ENCODE measurements around the gene SERPINH1. TPM values are rescaled to one million over a fixed set of nuclear protein-coding genes. Genes with fewer than 3 reads are reported as not detected.
A peak's percentile ranks its signal among the peaks of the same experiment; 100 is the strongest.

The SERPINH1 gene
- total RNA-seq, 1 experiment from 2014 or later = 638 TPM

DNA sequence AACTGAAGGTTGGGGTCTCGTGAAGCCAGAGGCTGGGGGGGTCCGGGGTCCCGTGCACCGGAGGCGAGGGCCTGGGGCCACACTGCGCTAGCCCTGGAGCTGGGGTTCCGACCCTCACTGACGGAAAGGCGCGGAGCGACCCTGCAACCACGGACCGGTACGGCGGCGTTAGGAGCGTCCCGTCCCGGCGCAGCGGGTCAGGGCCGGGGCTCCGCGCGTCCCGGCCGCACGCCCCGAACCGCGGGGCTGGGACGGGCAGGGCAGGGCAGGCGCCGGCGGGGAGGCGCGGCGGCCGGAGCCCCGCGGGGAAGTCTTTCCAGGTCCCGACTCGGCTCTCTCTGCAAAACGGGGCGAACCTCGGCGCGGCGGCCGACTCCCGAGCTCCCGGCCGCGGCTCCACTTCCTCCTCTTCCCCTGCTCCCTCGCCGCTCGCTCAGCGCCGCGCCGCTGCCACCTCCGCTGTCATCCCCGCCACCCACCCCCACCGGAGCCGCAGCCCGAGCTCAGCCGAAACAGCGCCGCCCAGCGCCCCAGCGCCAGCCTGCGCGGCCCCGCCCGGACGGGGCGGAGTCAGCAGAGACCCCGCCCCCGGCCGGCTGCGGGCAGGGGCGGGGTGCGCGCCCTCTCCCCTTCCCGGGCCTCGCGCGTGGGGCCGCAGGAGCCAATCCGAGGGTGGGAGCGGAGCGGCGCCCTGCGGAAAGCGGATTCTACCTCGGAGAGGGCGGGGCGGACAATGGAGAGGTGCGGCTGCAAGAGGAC, 36.4 kb upstream of the SERPINH1 start, which contains the start of gene GDPD5:
Gene GDPD5, minus strand, starts transcription at position 509 of the 759 bp plus-strand sequence. CDS start 48,206 bp downstream, outside the sequence.
- Histone ChIP-seq H3K27me3 (ENCODE audit: control insufficient read depth, insufficient read depth, low read length) (peaks cover 28% of the 10 kb centered on the region), H3K4me3 (ENCODE audit: insufficient read depth, low read depth, low read length) (peak within 1 kb of the TSS; percentile 80), H3K36me3 (replicated peaks; ENCODE audit: control insufficient read depth, insufficient read depth, low read length) (no peaks in the 10 kb centered on the region)
- DNase-seq = peak; percentile 99

DNA sequence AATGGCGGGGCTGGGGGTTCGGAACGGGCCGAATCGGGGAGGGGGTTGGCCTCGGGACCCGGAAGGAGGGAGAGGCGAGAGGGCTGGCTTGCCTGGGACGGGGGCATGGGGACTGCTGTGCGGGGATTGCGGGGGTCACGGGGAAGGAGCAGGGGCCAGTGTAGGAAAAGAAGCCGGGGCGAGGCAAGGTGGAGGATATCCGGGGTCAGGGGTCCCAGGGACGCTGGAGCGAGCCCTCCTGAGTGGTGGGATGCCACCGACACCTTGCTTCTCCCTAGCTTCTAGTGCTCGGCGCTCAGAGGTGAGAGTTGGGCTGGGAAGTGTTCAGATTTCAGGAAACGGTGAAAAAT, 35.9 kb upstream of the SERPINH1 start:
- Histone ChIP-seq H3K4me3 (ENCODE audit: insufficient read depth, low read depth, low read length) (peak overlapping the region; percentile 80), H3K27me3 (ENCODE audit: control insufficient read depth, insufficient read depth, low read length) (peaks cover 28% of the 10 kb centered on the region), H3K36me3 (replicated peaks; ENCODE audit: control insufficient read depth, insufficient read depth, low read length) (no peaks in the 10 kb centered on the region)
- DNase-seq = no peak

DNA sequence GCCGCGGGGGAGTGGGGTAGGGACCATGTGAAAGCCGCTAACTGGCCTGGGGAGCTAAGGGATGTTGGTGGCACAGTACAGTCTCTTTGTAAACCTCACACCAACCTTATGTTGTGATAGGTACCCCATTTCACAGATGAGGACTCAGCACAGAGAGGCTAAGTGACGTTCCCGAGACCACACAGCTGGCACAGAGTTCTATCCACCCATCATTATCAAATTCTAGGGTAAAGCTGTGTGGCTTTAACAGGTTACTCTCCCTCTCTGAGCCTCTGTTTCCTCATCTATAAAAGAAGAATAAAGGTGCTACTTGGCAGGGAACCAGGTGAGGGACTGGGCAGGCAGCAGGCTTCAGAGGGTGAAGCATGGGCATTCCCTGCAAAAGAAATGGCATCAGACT, 34.9 kb upstream of the SERPINH1 start:
- Histone ChIP-seq H3K4me3 (ENCODE audit: insufficient read depth, low read depth, low read length) (no peak overlapping the region), H3K36me3 (replicated peaks; ENCODE audit: control insufficient read depth, insufficient read depth, low read length) (no peaks in the 10 kb centered on the region)

DNA sequence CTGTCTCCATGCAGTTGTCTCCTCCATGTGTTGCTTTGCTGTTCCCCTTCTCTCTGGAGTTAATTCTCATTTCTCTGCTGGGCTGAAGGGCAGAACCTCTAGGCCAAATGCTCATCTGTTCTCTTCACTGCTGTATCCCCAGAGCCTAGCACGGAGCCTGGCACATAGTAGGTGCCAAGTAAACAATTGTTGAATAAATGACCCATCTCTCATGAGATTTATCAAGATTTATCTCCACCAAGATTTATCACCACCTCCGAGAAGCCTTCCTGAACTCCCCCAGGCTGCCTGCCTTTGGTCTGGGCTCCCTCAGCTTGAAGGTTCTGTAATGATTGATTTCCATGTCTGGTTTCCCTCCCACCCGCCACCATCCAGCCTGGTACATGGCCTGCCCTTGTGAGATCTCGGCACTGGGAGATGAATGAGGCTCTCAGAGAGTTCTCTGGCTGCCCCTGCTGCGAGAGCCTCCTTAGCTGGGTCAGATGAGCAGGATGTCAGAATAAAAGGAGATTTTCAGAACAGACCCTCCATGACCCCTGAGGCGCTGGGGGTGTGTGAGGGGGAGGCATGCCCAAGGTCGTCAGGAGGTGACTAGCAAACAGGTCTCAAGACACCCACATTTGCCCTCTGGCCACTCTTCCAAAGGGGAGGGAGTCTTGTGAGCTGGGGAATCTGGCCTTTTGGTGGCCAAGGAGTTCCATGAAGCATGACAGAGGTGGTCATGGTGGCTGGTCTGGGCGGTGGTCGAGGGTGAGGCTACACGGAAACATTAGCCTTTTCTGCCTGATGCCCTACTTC, 33.9 kb upstream of the SERPINH1 start:
- peaks cover 25% of the 10 kb centered on the region for H3K27me3 ChIP-seq (ENCODE audit: control insufficient read depth, insufficient read depth, low read length)
- no peaks in the 10 kb centered on the region for H3K36me3 ChIP-seq (replicated peaks; ENCODE audit: control insufficient read depth, insufficient read depth, low read length)
- DNase-seq = no peak
- H3K4me3 ChIP-seq (ENCODE audit: insufficient read depth, low read depth, low read length) = no peak overlapping the region

More for the DNA sequence above, 34.9 kb upstream of the SERPINH1 start:
- peaks cover 28% of the 10 kb centered on the region for H3K27me3 ChIP-seq (ENCODE audit: control insufficient read depth, insufficient read depth, low read length)
- no peak for DNase-seq

DNA sequence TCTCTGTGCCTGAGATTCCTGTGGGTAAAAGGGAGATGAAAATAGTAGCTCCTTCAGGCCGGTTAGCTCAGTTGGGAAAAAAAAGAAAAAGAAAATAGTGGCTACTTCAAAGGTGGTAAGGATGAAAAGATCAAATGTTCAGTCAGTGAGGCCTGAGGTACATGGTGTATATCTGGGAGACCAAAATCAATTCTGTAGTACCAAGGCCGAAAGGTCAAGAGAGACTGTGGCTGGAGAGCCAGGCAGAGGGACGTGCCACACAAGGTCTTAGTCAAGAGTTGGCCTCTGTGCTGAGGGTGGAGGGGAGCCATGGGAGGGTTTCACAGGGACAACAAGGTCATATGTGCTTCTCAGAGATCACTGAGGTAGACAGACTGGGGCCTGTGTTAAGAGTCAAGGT, 31.5 kb upstream of the SERPINH1 start:
- peaks cover 2% of the 10 kb centered on the region; the same call in 1 of the 2 replicates for H3K27me3 ChIP-seq (ENCODE audit: control insufficient read depth, insufficient read depth, low read length)
- H3K36me3 ChIP-seq (replicated peaks; ENCODE audit: control insufficient read depth, insufficient read depth, low read length) = no peaks in the 10 kb centered on the region
- H3K4me3 ChIP-seq (ENCODE audit: insufficient read depth, low read depth, low read length) = no peak overlapping the region
- no peak for DNase-seq

DNA sequence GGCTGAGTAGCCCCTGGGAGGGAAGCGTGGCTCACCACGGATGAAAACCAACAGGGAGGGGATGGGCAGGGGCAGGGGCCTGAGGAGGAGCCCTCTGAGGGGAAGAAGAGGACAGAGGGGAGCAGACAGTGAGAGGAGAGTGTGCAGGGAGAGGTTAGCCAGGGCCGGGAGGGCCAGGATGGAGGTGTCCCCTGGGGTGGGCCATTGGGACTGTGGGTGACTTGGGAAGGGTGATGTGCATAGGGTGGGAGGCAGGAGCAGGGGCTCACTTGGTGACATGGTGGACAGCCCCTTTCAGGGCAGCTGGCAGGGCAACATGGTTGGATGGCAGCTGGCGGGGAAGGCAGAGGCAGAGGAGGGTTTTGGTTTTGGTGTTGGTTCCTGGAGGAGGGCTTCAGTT, 30.7 kb upstream of the SERPINH1 start:
- H3K27me3 ChIP-seq (ENCODE audit: control insufficient read depth, insufficient read depth, low read length) = peaks cover 1% of the 10 kb centered on the region; the same call in 1 of the 2 replicates
- no peaks in the 10 kb centered on the region for H3K36me3 ChIP-seq (replicated peaks; ENCODE audit: control insufficient read depth, insufficient read depth, low read length)
- H3K4me3 ChIP-seq (ENCODE audit: insufficient read depth, low read depth, low read length) = no peak overlapping the region
- no peak for DNase-seq

DNA sequence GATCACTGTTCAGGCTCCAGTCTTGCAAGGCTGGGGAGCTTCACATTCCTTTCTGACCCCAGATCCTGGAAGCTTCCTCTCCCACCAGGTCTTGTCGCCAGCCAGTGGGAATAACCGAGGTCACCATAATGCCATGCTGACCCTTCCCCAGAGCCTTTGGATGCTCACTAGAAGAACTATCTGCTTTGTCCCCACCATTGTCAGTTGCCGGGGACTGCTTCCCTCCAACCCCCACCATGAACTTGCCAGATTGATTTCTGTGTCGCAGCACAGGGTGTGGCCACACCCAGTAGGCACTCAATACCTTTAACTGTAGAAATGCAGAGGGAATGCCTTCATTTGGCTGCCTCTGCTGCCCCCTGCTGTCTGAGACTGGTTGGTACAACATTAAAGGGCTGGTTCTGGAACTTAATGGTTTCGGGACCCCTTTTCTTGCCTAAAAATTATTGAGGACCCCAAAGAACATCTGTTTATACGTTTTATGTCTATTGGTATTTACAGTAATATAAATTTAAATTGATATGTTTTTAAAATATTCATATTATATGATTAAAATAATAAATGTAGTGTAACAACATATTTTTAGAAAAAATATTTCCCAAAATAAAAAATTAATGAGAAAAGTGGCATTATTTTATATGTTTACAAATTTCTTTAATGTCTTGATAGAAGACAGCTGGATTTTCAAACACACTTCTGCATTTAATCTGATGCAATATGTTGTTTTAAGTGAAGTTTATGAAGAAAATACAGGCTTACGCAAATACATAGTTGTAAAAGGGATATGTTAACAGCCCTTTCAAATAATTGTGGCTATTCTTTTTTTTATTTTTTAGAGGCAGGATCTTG, 29.6 kb upstream of the SERPINH1 start:
- DNase-seq = peak; percentile 86
- H3K36me3 ChIP-seq (replicated peaks; ENCODE audit: control insufficient read depth, insufficient read depth, low read length) = no peaks in the 10 kb centered on the region
- no peaks in the 10 kb centered on the region for H3K27me3 ChIP-seq (ENCODE audit: control insufficient read depth, insufficient read depth, low read length)
- no peak overlapping the region for H3K4me3 ChIP-seq (ENCODE audit: insufficient read depth, low read depth, low read length)

DNA sequence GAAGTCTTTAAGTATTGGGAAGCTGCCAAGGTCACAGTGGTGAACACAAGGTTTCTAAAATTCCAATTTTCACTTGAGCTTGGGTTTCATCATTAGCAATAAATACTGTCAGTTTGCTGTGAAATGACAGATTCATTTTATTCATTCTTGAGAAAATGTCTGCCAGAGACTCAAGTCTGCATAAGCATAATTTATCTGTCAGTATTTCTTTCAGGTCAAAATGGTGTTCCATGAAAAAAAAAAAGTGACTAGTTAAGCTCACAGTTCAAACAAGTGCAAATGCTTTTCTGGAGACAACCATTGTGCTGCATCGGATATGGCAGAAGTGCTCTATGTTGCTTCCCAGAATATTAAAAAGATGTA, 28.2 kb upstream of the SERPINH1 start:
- Histone ChIP-seq H3K27me3 (ENCODE audit: control insufficient read depth, insufficient read depth, low read length) (0 out of 2 replicates have a peak, but pooled peaks cover 1% of the 10 kb centered on the region), H3K4me3 (ENCODE audit: insufficient read depth, low read depth, low read length) (no peak overlapping the region), H3K36me3 (replicated peaks; ENCODE audit: control insufficient read depth, insufficient read depth, low read length) (no peaks in the 10 kb centered on the region)
- DNase-seq = no peak

DNA sequence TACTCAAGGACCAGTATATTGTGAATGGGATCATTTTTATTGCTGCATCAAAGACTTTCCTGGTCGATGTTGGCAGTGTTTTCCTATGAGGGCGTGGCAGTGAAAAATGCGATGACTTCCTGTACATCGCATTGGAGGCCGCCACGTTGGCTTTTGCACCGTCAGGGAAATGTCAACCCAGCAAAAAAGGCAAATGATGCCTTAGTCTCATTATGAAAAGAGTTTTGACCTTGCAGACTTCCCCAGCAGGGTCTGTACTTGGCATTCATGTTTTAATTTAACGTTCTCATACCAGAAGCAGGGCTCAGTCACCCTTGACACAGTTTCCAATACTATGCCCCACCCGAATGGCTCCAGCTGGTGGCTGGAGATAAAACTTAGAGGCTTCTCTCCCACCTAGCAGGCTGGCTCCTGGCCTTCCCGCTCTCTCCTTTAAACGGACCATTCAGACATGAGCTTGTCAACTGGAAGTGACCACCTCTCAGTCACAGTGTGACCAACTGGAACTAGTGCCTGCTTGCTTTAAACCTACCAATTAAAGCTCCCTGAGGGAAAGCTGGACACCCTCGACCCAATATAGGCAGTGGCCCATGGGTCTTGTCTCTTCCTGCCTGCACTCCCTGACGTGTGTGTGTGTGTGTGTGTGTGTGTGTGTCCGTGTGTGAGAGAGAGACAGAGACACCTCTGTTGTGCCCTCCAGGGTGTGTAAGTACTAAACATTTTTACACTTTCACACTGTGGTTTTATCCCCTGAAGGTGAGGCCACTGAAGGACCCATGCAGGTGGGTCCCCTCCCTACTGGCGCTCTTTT, 27.6 kb upstream of the SERPINH1 start:
- 0 out of 2 replicates have a peak, but pooled peaks cover 1% of the 10 kb centered on the region for H3K27me3 ChIP-seq (ENCODE audit: control insufficient read depth, insufficient read depth, low read length)
- H3K4me3 ChIP-seq (ENCODE audit: insufficient read depth, low read depth, low read length) = no peak overlapping the region
- no peaks in the 10 kb centered on the region for H3K36me3 ChIP-seq (replicated peaks; ENCODE audit: control insufficient read depth, insufficient read depth, low read length)
- DNase-seq = no peak

DNA sequence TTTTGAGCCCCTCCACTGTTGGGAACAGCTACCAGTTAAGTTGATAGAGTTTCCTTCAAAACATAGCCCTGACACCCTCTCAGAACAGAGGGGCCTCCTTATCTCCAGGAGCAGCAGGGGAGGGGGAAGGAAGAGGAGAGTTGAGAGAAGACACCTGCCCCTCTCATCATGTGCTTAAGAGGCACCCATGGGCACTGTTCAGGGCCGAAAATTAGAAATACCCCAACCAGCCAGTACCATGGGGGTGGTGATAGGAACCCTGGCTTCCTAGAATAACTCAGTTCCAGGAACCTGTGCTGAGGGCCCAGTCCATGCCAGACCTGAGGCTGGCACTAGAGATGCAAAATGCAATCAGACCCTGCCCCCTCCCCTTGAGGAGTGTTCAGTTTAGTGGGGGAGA, 27.0 kb upstream of the SERPINH1 start:
- no peak for DNase-seq
- H3K36me3 ChIP-seq (replicated peaks; ENCODE audit: control insufficient read depth, insufficient read depth, low read length) = no peaks in the 10 kb centered on the region

DNA sequence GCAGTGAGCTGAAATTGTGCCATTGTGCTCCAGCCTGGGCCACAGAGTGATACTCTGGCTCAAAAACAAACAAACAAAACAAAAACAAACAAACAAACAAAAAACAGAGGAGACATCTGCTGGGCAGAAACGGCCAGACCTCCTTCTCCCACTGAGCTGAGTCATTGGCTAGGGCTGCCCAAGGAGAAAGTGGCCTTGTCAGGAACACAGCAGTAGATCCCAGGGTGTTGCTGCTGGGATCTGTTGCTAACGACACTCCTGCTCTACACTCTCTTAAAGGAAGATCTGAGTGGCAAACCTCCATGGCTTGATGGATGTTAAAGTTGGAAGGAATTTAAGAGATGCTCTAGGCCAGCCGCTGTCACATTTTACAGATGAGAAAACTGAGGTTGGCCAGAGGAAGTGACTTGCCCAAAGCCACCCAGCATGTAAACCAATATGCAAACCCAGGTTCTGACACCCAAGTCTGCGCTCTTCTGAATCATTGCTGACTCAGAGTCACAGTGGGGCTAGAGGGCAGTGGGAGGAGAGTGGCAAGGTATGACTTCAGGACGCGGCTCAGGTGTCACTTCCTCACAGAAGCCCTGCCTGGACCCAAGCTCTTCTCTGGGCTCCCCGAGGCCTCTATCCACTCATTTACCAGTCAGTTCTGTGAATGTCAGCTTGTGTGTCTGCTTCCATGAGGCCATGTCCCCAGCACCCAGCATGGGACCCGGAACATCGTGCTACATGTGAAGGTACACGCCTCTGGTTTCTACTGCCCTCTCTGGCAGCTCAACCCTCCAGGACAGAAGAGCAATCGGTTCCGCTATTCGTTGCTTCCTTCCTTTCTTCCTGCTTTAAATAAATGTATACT, 25.0 kb upstream of the SERPINH1 start:
- Histone ChIP-seq H3K36me3 (replicated peaks; ENCODE audit: control insufficient read depth, insufficient read depth, low read length) (no peaks in the 10 kb centered on the region), H3K27me3 (ENCODE audit: control insufficient read depth, insufficient read depth, low read length) (0 out of 2 replicates have a peak, but pooled peaks cover 1% of the 10 kb centered on the region), H3K4me3 (ENCODE audit: insufficient read depth, low read depth, low read length) (no peak overlapping the region)
- no peak for DNase-seq

More for the DNA sequence above, 27.0 kb upstream of the SERPINH1 start:
- H3K27me3 ChIP-seq (ENCODE audit: control insufficient read depth, insufficient read depth, low read length) = 0 out of 2 replicates have a peak, but pooled peaks cover 1% of the 10 kb centered on the region
- H3K4me3 ChIP-seq (ENCODE audit: insufficient read depth, low read depth, low read length) = no peak overlapping the region

DNA sequence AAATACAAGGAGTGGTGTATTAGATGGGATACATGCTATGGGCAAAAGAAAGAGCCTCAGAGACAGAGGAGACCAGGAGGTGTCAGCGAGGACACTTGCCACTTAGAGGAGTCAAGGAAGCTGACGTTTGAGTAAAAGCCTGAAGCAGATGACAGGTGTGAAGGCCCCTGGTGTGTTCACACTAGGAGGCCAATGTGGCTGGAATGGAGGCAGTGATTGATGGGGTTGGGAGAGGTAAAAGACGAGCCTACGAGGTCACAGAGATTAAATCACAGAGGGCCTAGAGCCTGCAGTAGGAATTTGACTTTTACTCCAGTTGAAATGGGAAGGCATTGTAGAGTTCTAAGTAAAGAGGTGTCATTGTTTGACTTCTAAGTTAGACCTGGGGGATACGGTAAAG, 24.3 kb upstream of the SERPINH1 start:
- no peak overlapping the region for H3K4me3 ChIP-seq (ENCODE audit: insufficient read depth, low read depth, low read length)
- H3K27me3 ChIP-seq (ENCODE audit: control insufficient read depth, insufficient read depth, low read length) = 0 out of 2 replicates have a peak, but pooled peaks cover 1% of the 10 kb centered on the region
- no peak for DNase-seq
- H3K36me3 ChIP-seq (replicated peaks; ENCODE audit: control insufficient read depth, insufficient read depth, low read length) = no peaks in the 10 kb centered on the region
